Activated CD4-positive, alpha-beta T cell treated with anti-CD3 and anti-CD28 coated beads, Interleukin-2, amount 50 U/mL, for 1 hour (primary cell): ENCODE measurements around the gene MKRN2OS.

Source experiments
- DNase-seq: peaks from one replicate; pipeline ENCODE4 v3.0.0-alpha.2; 2020

MKRN2OS gene

GRCh38 chr3:12545473-12545791 is at the start of gene MKRN2OS:
MKRN2OS (minus strand) TSS chr3:12545499; CDS start chr3:12545464, 35 bp downstream.
- DNase-seq: no peak

- no peak for DNase-seq
Observed at GRCh38 chr3:12593473-12593872, 48.2 kb upstream of the MKRN2OS start.

GRCh38 chr3:12591997-12592715 is 46.9 kb upstream of the MKRN2OS start:
- DNase-seq: no peak

- no peak for DNase-seq
Observed at GRCh38 chr3:12591456-12591855, 46.2 kb upstream of the MKRN2OS start.

GRCh38 chr3:12590096-12590495 is 44.8 kb upstream of the MKRN2OS start:
- DNase-seq: no peak

GRCh38 chr3:12588039-12589009 is 43.0 kb upstream of the MKRN2OS start:
- DNase-seq: no peak

GRCh38 chr3:12586403-12586802 is 41.1 kb upstream of the MKRN2OS start:
- DNase-seq: no peak

GRCh38 chr3:12585970-12586369 is 40.7 kb upstream of the MKRN2OS start:
- DNase-seq: no peak

GRCh38 chr3:12585181-12585580 is 39.9 kb upstream of the MKRN2OS start:
- DNase-seq: no peak

GRCh38 chr3:12584083-12584482 is 38.8 kb upstream of the MKRN2OS start:
- no peak for DNase-seq

GRCh38 chr3:12583280-12583679 is 38.0 kb upstream of the MKRN2OS start:
- no peak for DNase-seq

- no peak for DNase-seq
Observed at GRCh38 chr3:12582730-12583129, 37.4 kb upstream of the MKRN2OS start.

- no peak for DNase-seq
Observed at GRCh38 chr3:12579905-12580304, 34.6 kb upstream of the MKRN2OS start.

GRCh38 chr3:12579456-12579855 is 34.2 kb upstream of the MKRN2OS start:
- DNase-seq: no peak

GRCh38 chr3:12578742-12579141 is 33.4 kb upstream of the MKRN2OS start:
- no peak for DNase-seq

- DNase-seq: no peak
Observed at GRCh38 chr3:12577379-12577778, 32.1 kb upstream of the MKRN2OS start.

GRCh38 chr3:12574661-12575060 is 29.4 kb upstream of the MKRN2OS start:
- no peak for DNase-seq

- no peak for DNase-seq
Observed at GRCh38 chr3:12574131-12574530, 28.8 kb upstream of the MKRN2OS start.

- no peak for DNase-seq
Observed at GRCh38 chr3:12571986-12572385, 26.7 kb upstream of the MKRN2OS start.

GRCh38 chr3:12569836-12570235 is 24.5 kb upstream of the MKRN2OS start:
- DNase-seq: no peak

GRCh38 chr3:12568747-12569146 is 23.4 kb upstream of the MKRN2OS start:
- no peak for DNase-seq

- no peak for DNase-seq
Observed at GRCh38 chr3:12566976-12567375, 21.7 kb upstream of the MKRN2OS start.

GRCh38 chr3:12562451-12562850 is 17.2 kb upstream of the MKRN2OS start:
- no peak for DNase-seq

- DNase-seq: no peak
Observed at GRCh38 chr3:12561397-12561796, 16.1 kb upstream of the MKRN2OS start.
